Nephron (organoid): Measurements from ENCODE around the gene MCEMP1.

Experiments
- H3K27ac Mint-ChIP-seq, 3 experiments: 2 replicates each; pipeline ENCODE4 v1.8.0; 2020; ENCODE audit warnings: mixed read lengths in 3 of 3, mild to moderate bottlenecking in 2 of 3, moderate library complexity in 1 of 3
- H3K27me3 Mint-ChIP-seq: 2 replicates; pipeline ENCODE4 v1.8.0; 2021; ENCODE audit warnings: low read depth, mild to moderate bottlenecking, moderate library complexity, mixed read lengths
- H3K36me3 Mint-ChIP-seq: 2 replicates; pipeline ENCODE4 v1.8.0; 2020; ENCODE audit warnings: low read depth, mixed read lengths
- H3K4me1 Mint-ChIP-seq: 2 replicates; pipeline ENCODE4 v1.8.0; 2020; ENCODE audit warnings: mixed read lengths
- H3K4me3 Mint-ChIP-seq, 3 experiments: 2 replicates each; pipeline ENCODE4 v1.8.0; 2020; ENCODE audit warnings: mild to moderate bottlenecking in 3 of 3, mixed read lengths in 3 of 3, moderate library complexity in 2 of 3
- H3K9me3 Mint-ChIP-seq: 2 replicates; pipeline ENCODE4 v1.8.0; 2020; ENCODE audit warnings: mixed read lengths
- TF ChIP-seq, protein P1 (sequence below), 3 experiments: fragments of 200-600 bp; sonication (generic); IDR thresholded peaks; one replicate each; pipeline ENCODE4 v1.5.0; 2021; ENCODE audit warnings: antibody characterized with exemption in 3 of 3; ENCODE audit not compliant: unreplicated experiment in 3 of 3

MCEMP1 gene

DNA sequence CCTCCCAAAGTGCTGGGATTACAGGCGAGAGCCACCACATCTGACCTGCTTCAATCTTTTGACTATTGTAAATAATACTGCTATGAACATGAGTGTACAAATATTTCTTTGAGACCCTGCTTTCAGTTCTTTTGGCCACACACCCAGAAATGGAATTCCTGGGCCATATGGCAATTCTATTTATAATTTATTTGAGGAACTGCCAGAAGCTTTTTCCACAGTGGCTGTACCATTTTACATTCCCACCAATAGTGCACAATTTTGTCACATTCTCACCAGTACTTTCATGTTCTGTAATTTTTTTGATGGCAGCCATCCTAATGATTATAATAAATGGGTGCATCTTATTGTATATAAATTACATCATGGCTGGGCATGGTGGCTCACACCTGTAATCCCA is 38.8 kb downstream of the MCEMP1 start:
- TF ChIP-seq, protein P1, sequence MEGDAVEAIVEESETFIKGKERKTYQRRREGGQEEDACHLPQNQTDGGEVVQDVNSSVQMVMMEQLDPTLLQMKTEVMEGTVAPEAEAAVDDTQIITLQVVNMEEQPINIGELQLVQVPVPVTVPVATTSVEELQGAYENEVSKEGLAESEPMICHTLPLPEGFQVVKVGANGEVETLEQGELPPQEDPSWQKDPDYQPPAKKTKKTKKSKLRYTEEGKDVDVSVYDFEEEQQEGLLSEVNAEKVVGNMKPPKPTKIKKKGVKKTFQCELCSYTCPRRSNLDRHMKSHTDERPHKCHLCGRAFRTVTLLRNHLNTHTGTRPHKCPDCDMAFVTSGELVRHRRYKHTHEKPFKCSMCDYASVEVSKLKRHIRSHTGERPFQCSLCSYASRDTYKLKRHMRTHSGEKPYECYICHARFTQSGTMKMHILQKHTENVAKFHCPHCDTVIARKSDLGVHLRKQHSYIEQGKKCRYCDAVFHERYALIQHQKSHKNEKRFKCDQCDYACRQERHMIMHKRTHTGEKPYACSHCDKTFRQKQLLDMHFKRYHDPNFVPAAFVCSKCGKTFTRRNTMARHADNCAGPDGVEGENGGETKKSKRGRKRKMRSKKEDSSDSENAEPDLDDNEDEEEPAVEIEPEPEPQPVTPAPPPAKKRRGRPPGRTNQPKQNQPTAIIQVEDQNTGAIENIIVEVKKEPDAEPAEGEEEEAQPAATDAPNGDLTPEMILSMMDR (IDR thresholded peaks at IDR 0.05; ENCODE audit: unreplicated experiment in 3 of 3) = no peak
- Mint-ChIP-seq H3K4me1 (no peaks in the 10 kb centered on the region), H3K9me3 (peaks cover 6% of the 10 kb centered on the region), H3K36me3 (no peaks in the 10 kb centered on the region), H3K4me3 (no peak overlapping the region), H3K27ac (no peak overlapping the region), H3K27me3 (peaks cover 10% of the 10 kb centered on the region)

DNA sequence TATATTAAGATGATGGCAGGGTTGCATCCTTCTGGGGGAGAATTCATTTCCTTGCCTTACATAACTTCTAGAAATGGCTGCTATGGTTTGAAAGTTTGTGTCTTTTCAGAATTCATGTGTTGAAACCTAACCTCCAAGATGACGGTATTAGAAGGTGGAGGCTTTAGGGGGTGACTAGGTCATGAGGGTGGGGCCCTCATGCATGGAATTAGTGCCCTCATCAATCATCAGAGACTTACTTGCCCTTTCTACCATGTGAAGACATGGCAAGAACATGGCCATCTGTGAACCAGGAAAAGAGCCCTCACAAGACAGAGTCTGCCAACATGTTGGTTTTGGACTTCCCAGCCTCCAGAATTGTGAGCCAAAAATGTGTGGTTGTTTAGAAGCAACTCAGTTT is 39.9 kb downstream of the MCEMP1 start:
- Mint-ChIP-seq H3K4me1 (no peaks in the 10 kb centered on the region), H3K4me3 (no peak overlapping the region)
- TF ChIP-seq, protein P1 (IDR thresholded peaks at IDR 0.05; ENCODE audit: unreplicated experiment in 3 of 3) = no peak

DNA sequence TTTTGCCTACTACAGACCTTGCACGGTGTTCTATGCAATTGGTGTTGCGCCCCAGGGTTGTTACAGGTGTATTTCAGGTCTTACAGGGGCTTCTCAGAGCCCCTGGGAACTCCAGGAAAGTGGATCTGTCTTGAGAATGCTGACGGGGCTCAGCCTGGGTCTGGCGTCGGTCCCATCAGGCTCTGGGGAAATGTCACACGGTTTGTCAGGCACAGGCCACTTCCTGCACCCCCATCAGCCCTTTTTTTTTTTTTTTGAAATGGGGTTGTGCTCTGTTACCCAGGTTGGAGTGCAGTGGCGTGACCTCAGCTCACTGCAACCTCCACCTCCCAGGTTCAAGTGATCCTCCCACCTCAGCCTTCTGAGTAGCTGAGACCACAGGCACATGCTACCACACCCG is 41.8 kb downstream of the MCEMP1 start:
- TF ChIP-seq, protein P1 (IDR thresholded peaks at IDR 0.05; ENCODE audit: unreplicated experiment in 3 of 3) = no peak
- Mint-ChIP-seq H3K9me3 (peaks cover 6% of the 10 kb centered on the region), H3K4me1 (no peaks in the 10 kb centered on the region), H3K36me3 (no peaks in the 10 kb centered on the region), H3K27ac (no peak overlapping the region), H3K27me3 (peaks cover 17% of the 10 kb centered on the region), H3K4me3 (no peak overlapping the region)

More for the DNA sequence above, 39.9 kb downstream of the MCEMP1 start:
- Mint-ChIP-seq H3K27me3 (peaks cover 10% of the 10 kb centered on the region), H3K36me3 (no peaks in the 10 kb centered on the region), H3K27ac (no peak overlapping the region), H3K9me3 (peaks cover 6% of the 10 kb centered on the region)

DNA sequence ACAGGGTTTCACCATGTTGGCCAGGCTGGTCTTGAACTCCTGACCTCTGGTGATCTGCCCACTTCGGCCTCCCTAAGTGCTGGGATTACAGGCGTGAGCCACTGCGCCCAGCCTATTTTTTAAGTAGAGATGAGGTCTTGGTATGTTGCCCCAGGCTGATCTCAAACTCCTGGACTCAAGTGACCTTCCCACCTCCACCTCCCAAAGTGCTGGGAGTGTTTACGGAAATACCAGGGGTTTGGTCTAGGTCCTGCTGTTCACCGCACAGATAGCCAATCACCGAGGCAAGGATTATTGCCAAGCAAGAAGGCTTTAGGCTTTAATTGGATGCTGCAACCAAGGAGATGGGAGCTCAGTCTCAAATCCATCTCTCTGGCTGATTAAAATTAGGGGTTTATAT is 43.5 kb downstream of the MCEMP1 start:
- Mint-ChIP-seq H3K27me3 (peaks cover 30% of the 10 kb centered on the region), H3K36me3 (no peaks in the 10 kb centered on the region)
- TF ChIP-seq, protein P1 (IDR thresholded peaks at IDR 0.05; ENCODE audit: unreplicated experiment in 3 of 3) = no peak

DNA sequence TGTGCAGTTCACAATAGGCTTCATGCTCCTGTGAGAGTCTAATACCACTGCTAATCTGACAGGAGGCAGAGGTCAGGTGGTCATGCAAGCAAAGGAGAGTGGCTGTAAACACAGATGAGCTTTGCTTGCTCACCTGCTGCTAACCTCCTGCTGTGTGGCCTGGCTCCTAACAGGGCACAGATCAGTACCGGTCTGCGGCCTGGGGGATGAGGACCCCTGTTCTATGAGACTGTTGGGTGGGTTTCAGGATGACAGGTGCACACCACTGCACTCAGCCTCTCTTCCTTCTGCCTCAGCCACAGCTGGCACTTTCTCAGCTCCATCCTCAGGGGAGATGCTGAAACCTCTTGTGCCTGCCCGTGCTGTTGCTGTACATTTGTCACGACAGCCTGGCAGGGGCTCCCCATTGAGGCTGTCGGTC is 45.4 kb downstream of the MCEMP1 start:
- Mint-ChIP-seq H3K9me3 (no peaks in the 10 kb centered on the region), H3K4me3 (no peak overlapping the region), H3K36me3 (no peaks in the 10 kb centered on the region), H3K4me1 (no peaks in the 10 kb centered on the region), H3K27ac (no peak overlapping the region), H3K27me3 (peaks cover 47% of the 10 kb centered on the region)
- TF ChIP-seq, protein P1 (IDR thresholded peaks at IDR 0.05; ENCODE audit: unreplicated experiment in 3 of 3) = no peak

More for the DNA sequence above, 43.5 kb downstream of the MCEMP1 start:
- no peak overlapping the region for H3K27ac Mint-ChIP-seq
- H3K9me3 Mint-ChIP-seq = peaks cover 6% of the 10 kb centered on the region
- no peaks in the 10 kb centered on the region for H3K4me1 Mint-ChIP-seq
- no peak overlapping the region for H3K4me3 Mint-ChIP-seq

DNA sequence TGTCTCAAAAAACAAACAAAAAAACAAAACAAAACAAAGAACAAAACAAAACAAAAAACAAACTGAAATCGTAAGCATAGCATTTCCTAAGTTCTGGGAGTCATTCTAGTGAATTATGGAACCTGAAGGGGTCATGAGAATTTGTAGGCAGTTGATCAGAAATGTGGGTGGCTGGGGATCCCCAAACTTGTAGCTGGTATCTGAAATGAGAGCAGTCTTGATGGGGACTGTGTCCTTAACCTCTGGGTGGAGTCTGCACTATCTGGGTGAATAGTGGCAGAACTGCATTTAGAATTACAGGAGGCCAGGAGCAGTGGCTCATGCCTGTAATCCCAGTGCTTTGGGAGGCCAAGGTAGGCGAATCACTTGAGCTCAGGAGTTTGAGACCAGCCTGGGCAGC is 48.9 kb downstream of the MCEMP1 start:
- TF ChIP-seq, protein P1 (IDR thresholded peaks at IDR 0.05; ENCODE audit: unreplicated experiment in 3 of 3) = no peak
- no peaks in the 10 kb centered on the region for H3K36me3 Mint-ChIP-seq
- no peaks in the 10 kb centered on the region for H3K9me3 Mint-ChIP-seq
- H3K27ac Mint-ChIP-seq = no peak overlapping the region
- no peak overlapping the region for H3K4me3 Mint-ChIP-seq
- H3K4me1 Mint-ChIP-seq = no peaks in the 10 kb centered on the region
- peaks cover 69% of the 10 kb centered on the region for H3K27me3 Mint-ChIP-seq
